Measurements from ENCODE around the gene BST2. TPM values are rescaled to one million over a fixed set of nuclear protein-coding genes. Genes with fewer than 3 reads are reported as not detected.

BST2 gene, protein sequence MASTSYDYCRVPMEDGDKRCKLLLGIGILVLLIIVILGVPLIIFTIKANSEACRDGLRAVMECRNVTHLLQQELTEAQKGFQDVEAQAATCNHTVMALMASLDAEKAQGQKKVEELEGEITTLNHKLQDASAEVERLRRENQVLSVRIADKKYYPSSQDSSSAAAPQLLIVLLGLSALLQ
- 0.12 to 0.21 TPM (median 0.17 TPM) in 3 of 5 replicates, not detected in the others for total RNA-seq (2022; extraction: Qiagen RNA extraction)

GRCh38 chr19:17405250-17406045 is at the start of gene BST2:
Gene BST2 (minus strand): TSS chr19:17405630. CDS start chr19:17405575, 55 bp downstream.

GRCh38 chr19:17448131-17448967 is 42.9 kb upstream of the BST2 start, which contains the start of gene TMEM221:
Gene TMEM221 (minus strand): TSS chr19:17448668. CDS start chr19:17448462, 206 bp downstream.

GRCh38 chr19:17419621-17420474 is 14.4 kb upstream of the BST2 start, which contains the start of gene MVB12A:
Gene MVB12A (plus strand): TSS chr19:17420047. CDS start chr19:17420136, 89 bp downstream.

DNA sequence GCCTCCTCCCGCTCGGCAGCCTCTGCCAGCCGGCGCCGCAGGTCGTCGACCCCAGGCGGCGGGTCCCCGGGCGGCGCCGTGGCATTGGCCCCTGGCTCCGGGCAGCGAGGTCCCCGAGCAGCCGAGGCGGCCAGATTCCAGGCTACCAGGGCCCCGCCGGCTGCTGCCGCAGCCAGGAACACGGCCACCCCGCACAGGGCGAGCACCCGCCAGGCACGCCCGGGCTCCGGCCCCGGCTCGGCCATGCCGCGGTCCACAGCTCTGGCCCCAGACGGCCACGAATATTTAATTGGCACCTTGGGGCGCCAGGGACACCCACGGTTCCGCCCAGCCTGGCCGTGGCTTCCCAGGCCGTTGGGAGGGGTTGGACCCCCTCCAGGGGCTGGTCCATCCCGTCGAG is 11.5 kb downstream of the BST2 start, which contains the start of gene CCDC194:
Gene CCDC194 (minus strand): TSS at position 283 of the 400 bp plus-strand sequence. CDS start 38 bp downstream, at position 245.

DNA sequence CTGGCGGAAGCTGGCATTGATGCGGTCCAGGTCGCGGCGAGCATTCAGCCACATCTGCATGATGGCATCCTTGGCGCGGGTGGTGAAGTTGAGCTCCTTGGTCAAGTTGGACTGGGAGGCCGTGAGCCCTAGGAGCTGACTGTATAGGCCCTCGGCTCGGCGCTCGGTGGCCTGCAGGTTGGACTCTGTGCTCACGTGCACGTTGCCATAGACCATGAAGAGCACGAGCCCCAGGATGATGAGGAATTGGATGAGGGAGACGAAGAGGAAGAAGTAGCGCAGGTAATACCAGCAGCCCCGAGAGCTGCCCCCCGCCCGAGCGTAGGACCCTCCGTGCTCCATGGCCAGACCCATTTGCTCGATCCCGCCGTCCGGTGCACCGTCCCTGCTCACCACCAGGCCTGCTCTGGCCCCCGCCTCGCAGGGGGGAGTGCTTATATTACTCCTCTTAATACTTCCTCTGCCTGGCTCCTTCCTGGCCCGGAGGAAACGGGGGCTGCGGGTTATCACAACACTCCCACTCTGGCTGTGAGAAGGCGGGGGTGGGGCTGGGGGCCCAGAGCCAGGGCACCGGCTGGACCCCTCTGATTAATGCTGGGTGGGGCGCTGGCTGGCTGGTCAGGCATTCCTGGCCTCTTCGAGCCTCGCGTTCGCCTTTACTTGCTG is 28.4 kb downstream of the BST2 start, which contains the start of gene PLVAP:
Gene PLVAP (minus strand): TSS at position 408 of the 666 bp plus-strand sequence. CDS start 54 bp downstream, at position 354.

Other genes starting within 250 kb of the BST2 start
- gene USE1, start 190.3 kb downstream of the BST2 start, total RNA-seq (2022; extraction: Qiagen RNA extraction) = 13.2 to 15.5 TPM (median 13.9 TPM) in 5 replicates
- 9.7 to 13.9 TPM (median 12.9 TPM) in 5 replicates for gene OCEL1, start 179.4 kb downstream of the BST2 start, total RNA-seq (2022; extraction: Qiagen RNA extraction)
- 30.3 to 57.3 TPM (median 52.6 TPM) in 5 replicates for gene NR2F6, start 159.7 kb downstream of the BST2 start, total RNA-seq (2022; extraction: Qiagen RNA extraction)
- 0.07 TPM in 1 of 5 replicates, not detected in the others for gene USHBP1, start 140.9 kb downstream of the BST2 start, total RNA-seq (2022; extraction: Qiagen RNA extraction)
- gene BABAM1, start 138.2 kb downstream of the BST2 start, total RNA-seq (2022; extraction: Qiagen RNA extraction) = 56.1 to 65.2 TPM (median 63.2 TPM) in 5 replicates
- 0.24 to 0.46 TPM (median 0.36 TPM) in 5 replicates for gene ANKLE1, start 123.7 kb downstream of the BST2 start, total RNA-seq (2022; extraction: Qiagen RNA extraction)
- 1.7 to 3.0 TPM (median 2.5 TPM) in 5 replicates for gene ABHD8, start 102.2 kb downstream of the BST2 start, total RNA-seq (2022; extraction: Qiagen RNA extraction)
- gene MRPL34, start 99.8 kb downstream of the BST2 start, total RNA-seq (2022; extraction: Qiagen RNA extraction) = 58.9 to 95.1 TPM (median 90.6 TPM) in 5 replicates
- gene DDA1, start 96.1 kb downstream of the BST2 start, total RNA-seq (2022; extraction: Qiagen RNA extraction) = 45.8 to 66.0 TPM (median 55.4 TPM) in 5 replicates
- gene ANO8, start 70.8 kb downstream of the BST2 start, total RNA-seq (2022; extraction: Qiagen RNA extraction) = 1.4 to 3.3 TPM (median 2.8 TPM) in 5 replicates
- 10.5 to 21.0 TPM (median 19.6 TPM) in 5 replicates for gene GTPBP3, start 68.1 kb downstream of the BST2 start, total RNA-seq (2022; extraction: Qiagen RNA extraction)
- not detected in 5 replicates for gene PLVAP, start 28.3 kb downstream of the BST2 start, total RNA-seq (2022; extraction: Qiagen RNA extraction)
- gene CCDC194, start 11.4 kb downstream of the BST2 start, total RNA-seq (2022; extraction: Qiagen RNA extraction) = not detected in 5 replicates
- 23.5 to 41.4 TPM (median 37.8 TPM) in 5 replicates for gene MVB12A, start 14.4 kb upstream of the BST2 start, total RNA-seq (2022; extraction: Qiagen RNA extraction)
- 0.28 to 0.70 TPM (median 0.60 TPM) in 5 replicates for gene TMEM221, start 43.0 kb upstream of the BST2 start, total RNA-seq (2022; extraction: Qiagen RNA extraction)
- not detected in 5 replicates for gene NXNL1, start 55.3 kb upstream of the BST2 start, total RNA-seq (2022; extraction: Qiagen RNA extraction)
- 1.9 to 3.1 TPM (median 2.7 TPM) in 5 replicates for gene SLC27A1, start 64.9 kb upstream of the BST2 start, total RNA-seq (2022; extraction: Qiagen RNA extraction)
- gene PGLS, start 106.0 kb upstream of the BST2 start, total RNA-seq (2022; extraction: Qiagen RNA extraction) = 48.3 to 80.1 TPM (median 73.2 TPM) in 5 replicates
- gene COLGALT1, start 150.0 kb upstream of the BST2 start, total RNA-seq (2022; extraction: Qiagen RNA extraction) = 49.4 to 79.4 TPM (median 78.3 TPM) in 5 replicates